Vagina (tissue), 2 donors: Measurements from ENCODE around the gene EWSR1. TPM values are rescaled to one million over a fixed set of nuclear protein-coding genes. Genes with fewer than 3 reads are reported as not detected.

ENCODE experiments used
- DNase-seq, 2 donors: peaks; one replicate each; pipeline ENCODE4 v3.0.0-alpha.2; 2017; ENCODE audit errors: extremely low spot score in 2 of 2
- H3K27ac ChIP-seq: fragments of 200-600 bp; sonication (generic); one replicate; pipeline ENCODE4 v1.5.1; 2019
- H3K27me3 ChIP-seq: fragments of 200-600 bp; sonication (generic); one replicate; pipeline ENCODE4 v1.5.1; 2019
- H3K36me3 ChIP-seq, 2 donors: fragments of 200-600 bp; sonication (generic); one replicate each; pipeline ENCODE4 v1.5.1; 2017 to 2019
- H3K4me1 ChIP-seq: fragments of 200-600 bp; sonication (generic); one replicate; pipeline ENCODE4 v1.5.1; 2019
- H3K4me3 ChIP-seq, 2 donors: fragments of 200-600 bp; sonication (generic); 1 replicate in 1 of 2; 2 replicates in 1 of 2; pipeline ENCODE4 v1.5.1; 2016 to 2019
- H3K9me3 ChIP-seq: fragments of 200-600 bp; sonication (generic); one replicate; pipeline ENCODE4 v1.5.1; 2019
- CTCF ChIP-seq, 3 experiments: fragments of 450-650 bp in 2 of 3; fragments of 200-600 bp in 1 of 3; sonication (generic) in 1 of 3; IDR thresholded peaks; one replicate each; pipeline ENCODE4 v1.5.1; 2017 to 2019; ENCODE audit warnings: antibody characterized with exemption in 3 of 3, mild to moderate bottlenecking in 2 of 3, moderate library complexity in 2 of 3
- POLR2A ChIP-seq, 2 donors: fragments of 450-650 bp; IDR thresholded peaks; one replicate each; pipeline ENCODE4 v1.6.1; 2017; ENCODE audit warnings: antibody characterized with exemption in 2 of 2, mild to moderate bottlenecking in 2 of 2, moderate library complexity in 2 of 2
- POLR2AphosphoS5 ChIP-seq, 2 donors: sonication (generic); formaldehyde crosslinking; IDR thresholded peaks; one replicate each; pipeline ENCODE4 v1.9.0; 2017; ENCODE audit warnings: antibody characterized with exemption in 2 of 2, mild to moderate bottlenecking in 2 of 2, low read depth in 1 of 2; ENCODE audit not compliant: insufficient read depth in 1 of 2
- intact Hi-C: fragments of 100-400 bp; cut with DNase I; formaldehyde crosslinking; loops from one replicate; pipeline ENCODE4 v1.15.1; 2023
- total RNA-seq: library from RNA; depleted of rRNA; stranded (reverse); fragments of >200 nt; gene quantifications from one replicate; pipeline ENCODE4 v1.2.3, GENCODE V29; 2016

The EWSR1 gene
- total RNA-seq, 1 donor from 2014 or later: 164 TPM

GRCh38 chr22:29258407-29259252 lies 9.4 kb upstream of the EWSR1 start:
- TF ChIP-seq POLR2A (IDR thresholded peaks at IDR 0.05) (no peak), CTCF (IDR thresholded peaks at IDR 0.05) (no peak), POLR2AphosphoS5 (IDR thresholded peaks at IDR 0.05; ENCODE audit: insufficient read depth in 1 of 2, low read depth in 1 of 2) (no peak)
- Histone ChIP-seq H3K27me3 (no peaks in the 10 kb centered on the region), H3K4me1 (no peaks in the 10 kb centered on the region), H3K4me3 (no peak overlapping the region), H3K27ac (no peak overlapping the region), H3K36me3 (no peaks in the 10 kb centered on the region), H3K9me3 (no peaks in the 10 kb centered on the region)
- intact Hi-C loops: no loop called here
- DNase-seq: no peak

- DNase-seq: no peak
- TF ChIP-seq POLR2AphosphoS5 (IDR thresholded peaks at IDR 0.05; ENCODE audit: insufficient read depth in 1 of 2, low read depth in 1 of 2) (no peak), CTCF (IDR thresholded peaks at IDR 0.05) (no peak), POLR2A (IDR thresholded peaks at IDR 0.05) (no peak)
- Histone ChIP-seq H3K4me1 (no peaks in the 10 kb centered on the region), H3K36me3 (peaks cover 0 to 4% of the 10 kb centered on the region in 2 donors), H3K4me3 (no peak overlapping the region), H3K9me3 (no peaks in the 10 kb centered on the region), H3K27ac (no peak overlapping the region), H3K27me3 (no peaks in the 10 kb centered on the region)
- intact Hi-C loops: no loop called here
These were observed 8.7 kb upstream of the EWSR1 start for GRCh38 chr22:29259253-29259899.

- H3K4me1 ChIP-seq: no peaks in the 10 kb centered on the region
- H3K27me3 ChIP-seq: no peaks in the 10 kb centered on the region
- no peak for DNase-seq
- H3K36me3 ChIP-seq: peaks cover 0 to 11% of the 10 kb centered on the region in 2 donors
- TF ChIP-seq POLR2AphosphoS5 (IDR thresholded peaks at IDR 0.05; ENCODE audit: insufficient read depth in 1 of 2, low read depth in 1 of 2) (no peak), POLR2A (IDR thresholded peaks at IDR 0.05) (no peak), CTCF (IDR thresholded peaks at IDR 0.05) (no peak)
- intact Hi-C loops: no loop called here
- H3K9me3 ChIP-seq: no peaks in the 10 kb centered on the region
- H3K4me3 ChIP-seq: no peak overlapping the region
- H3K27ac ChIP-seq: no peak overlapping the region
These were observed 8.0 kb upstream of the EWSR1 start for GRCh38 chr22:29260031-29260560.

GRCh38 chr22:29260601-29261315 lies 7.3 kb upstream of the EWSR1 start:
- no peak for DNase-seq
- no peak overlapping the region for H3K4me3 ChIP-seq
- peaks cover 0 to 14% of the 10 kb centered on the region in 2 donors for H3K36me3 ChIP-seq
- no peaks in the 10 kb centered on the region for H3K27me3 ChIP-seq
- no peaks in the 10 kb centered on the region for H3K9me3 ChIP-seq
- TF ChIP-seq POLR2A (IDR thresholded peaks at IDR 0.05) (no peak), CTCF (IDR thresholded peaks at IDR 0.05) (no peak)
- peaks cover 3% of the 10 kb centered on the region for H3K4me1 ChIP-seq
- H3K27ac ChIP-seq: no peak overlapping the region
- intact Hi-C loops: no loop called here
